Measurements from ENCODE around the gene PKP3.

DNA sequence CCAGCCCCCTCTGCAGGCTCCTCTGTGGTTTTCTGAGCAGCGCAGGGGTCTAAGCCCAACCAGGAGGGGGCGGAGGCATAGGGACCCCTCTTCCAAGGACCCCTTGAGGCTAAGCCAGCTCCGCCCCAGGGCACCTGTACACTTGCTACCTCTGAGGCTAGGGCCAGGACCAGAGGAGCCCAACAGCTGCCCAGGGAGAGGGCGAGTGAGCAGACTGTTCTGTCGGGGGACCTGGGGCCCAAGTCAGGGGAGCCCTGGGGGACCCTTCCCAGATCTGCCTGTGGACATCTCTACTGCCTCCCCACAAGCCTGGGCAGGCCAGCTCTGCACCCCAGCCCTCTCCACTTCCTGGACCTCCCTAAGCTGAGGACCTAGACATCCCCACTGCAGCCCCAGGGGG is 23.0 kb upstream of the PKP3 start:
- no peak for TF ChIP-seq EZH2 (IDR thresholded peaks at IDR 0.05)
- TF ChIP-seq POLR2AphosphoS5 (IDR thresholded peaks at IDR 0.05; ENCODE audit: borderline replicate concordance, low read depth, low read length): no peak
